GM23338 (cell line): ENCODE results near the gene WNT6. TPM values are rescaled to one million over a fixed set of nuclear protein-coding genes. Genes with fewer than 3 reads are reported as not detected.
A peak's percentile ranks its signal among the peaks of the same experiment; 100 is the strongest.

Source experiments
- ATAC-seq: fragments of 200-7000 bp; cut with Tn5 transposase; 3 replicates; pipeline ENCODE4 v1.9.1; 2020
- DNase-seq: peaks from one replicate; pipeline ENCODE4 v3.0.0-alpha.2; 2015; ENCODE audit warnings: low spot score
- H2AFZ ChIP-seq: fragments of 200-600 bp; sonication (generic); 2 replicates; pipeline ENCODE4 v1.8.0; 2016; ENCODE audit warnings: antibody characterized with exemption, mild to moderate bottlenecking, moderate library complexity
- H3F3A ChIP-seq: fragments of 200-600 bp; sonication (generic); replicated peaks from 2 replicates; pipeline ENCODE4 v1.8.0; 2017; ENCODE audit warnings: antibody characterized with exemption, mixed run types, low read depth
- H3K27ac ChIP-seq: fragments of 200-600 bp; sonication (generic); 2 replicates; pipeline ENCODE4 v1.6.1; 2016; ENCODE audit warnings: low read depth
- H3K27me3 ChIP-seq: fragments of 200-600 bp; sonication (generic); 2 replicates; pipeline ENCODE4 v1.8.0; 2016; ENCODE audit warnings: mild to moderate bottlenecking, mixed run types, moderate library complexity; ENCODE audit not compliant: insufficient read depth
- H3K36me3 ChIP-seq: fragments of 200-600 bp; sonication (generic); 2 replicates; pipeline ENCODE4 v1.8.0; 2016; ENCODE audit warnings: mild to moderate bottlenecking; ENCODE audit not compliant: insufficient read depth
- H3K4me1 ChIP-seq: fragments of 200-600 bp; sonication (generic); 2 replicates; pipeline ENCODE4 v1.8.0; 2016; ENCODE audit warnings: mild to moderate bottlenecking, moderate library complexity; ENCODE audit not compliant: insufficient read depth
- H3K4me2 ChIP-seq: fragments of 200-600 bp; sonication (generic); 2 replicates; pipeline ENCODE4 v1.7.1; 2017; ENCODE audit warnings: mixed run types
- H3K4me3 ChIP-seq: fragments of 200-600 bp; sonication (generic); 2 replicates; pipeline ENCODE4 v1.6.1; 2016; ENCODE audit warnings: mixed run types
- H3K79me2 ChIP-seq: fragments of 200-600 bp; sonication (generic); replicated peaks from 2 replicates; pipeline ENCODE4 v1.8.0; 2017; ENCODE audit warnings: mild to moderate bottlenecking; ENCODE audit not compliant: insufficient read depth
- H3K9me2 ChIP-seq: fragments of 200-600 bp; sonication (generic); 2 replicates; pipeline ENCODE4 v1.8.0; 2017; ENCODE audit not compliant: insufficient read depth
- H4K20me1 ChIP-seq: fragments of 200-600 bp; sonication (generic); replicated peaks from 2 replicates; pipeline ENCODE4 v1.8.0; 2017; ENCODE audit warnings: mild to moderate bottlenecking; ENCODE audit not compliant: insufficient read depth
- H3K27ac Mint-ChIP-seq: 2 replicates; pipeline ENCODE4 v1.8.0; 2020; ENCODE audit warnings: inconsistent platforms, mild to moderate bottlenecking, moderate library complexity, mixed read lengths
- H3K27me3 Mint-ChIP-seq: 3 replicates; pipeline ENCODE4 v1.8.0; 2022; ENCODE audit warnings: low read depth, mild to moderate bottlenecking, moderate library complexity, mixed read lengths, inconsistent platforms; ENCODE audit not compliant: insufficient read depth, poor library complexity
- H3K36me3 Mint-ChIP-seq: 3 replicates; pipeline ENCODE4 v1.8.0; 2021; ENCODE audit warnings: low read depth, mild to moderate bottlenecking, inconsistent platforms, moderate library complexity, mixed read lengths
- H3K4me1 Mint-ChIP-seq: 3 replicates; pipeline ENCODE4 v1.8.0; 2020; ENCODE audit warnings: mild to moderate bottlenecking, inconsistent platforms, mixed read lengths
- H3K4me3 Mint-ChIP-seq: 3 replicates; pipeline ENCODE4 v1.8.0; 2021; ENCODE audit warnings: moderate library complexity, mild to moderate bottlenecking, inconsistent platforms, mixed read lengths
- H3K9me3 Mint-ChIP-seq: 3 replicates; pipeline ENCODE4 v1.8.0; 2020; ENCODE audit warnings: moderate library complexity, mild to moderate bottlenecking, inconsistent platforms, mixed read lengths
- CREB1 ChIP-seq: fragments of 250-450 bp; sonication (Bioruptor Pico); IDR thresholded peaks from 2 replicates; pipeline ENCODE4 v1.5.0; 2020; ENCODE audit warnings: low read depth, mild to moderate bottlenecking, moderate library complexity
- ETS1 ChIP-seq: IDR thresholded peaks from 2 replicates; pipeline ENCODE4 v1.6.1; 2016; ENCODE audit warnings: antibody characterized with exemption
- EZH2 ChIP-seq: fragments of 200-600 bp; sonication (generic); IDR thresholded peaks from one replicate; pipeline ENCODE4 v1.8.0; 2017; ENCODE audit warnings: antibody characterized with exemption, mild to moderate bottlenecking, low read depth; ENCODE audit not compliant: unreplicated experiment
- EZH2phosphoT487 ChIP-seq: fragments of 200-600 bp; sonication (generic); IDR thresholded peaks from one replicate; pipeline ENCODE4 v1.8.1; 2018; ENCODE audit warnings: antibody characterized with exemption; ENCODE audit not compliant: unreplicated experiment
- JUNB ChIP-seq: IDR thresholded peaks from one replicate; pipeline ENCODE4 v1.6.1; 2016; ENCODE audit warnings: antibody characterized with exemption; ENCODE audit not compliant: unreplicated experiment
- NANOG ChIP-seq: IDR thresholded peaks from 2 replicates; pipeline ENCODE4 v1.6.1; 2016; ENCODE audit warnings: antibody characterized with exemption, borderline replicate concordance
- POLR2AphosphoS5 ChIP-seq: IDR thresholded peaks from 2 replicates; pipeline ENCODE4 v1.6.1; 2016; ENCODE audit warnings: antibody characterized with exemption, low read depth
- REST ChIP-seq: IDR thresholded peaks from one replicate; pipeline ENCODE4 v1.6.1; 2018; ENCODE audit warnings: antibody characterized with exemption; ENCODE audit not compliant: unreplicated experiment
- STAT1 ChIP-seq: IDR thresholded peaks from one replicate; pipeline ENCODE4 v1.6.1; 2016; ENCODE audit warnings: antibody characterized with exemption; ENCODE audit not compliant: unreplicated experiment
- ZNF114 ChIP-seq: fragments of 250-450 bp; sonication (Bioruptor Pico); IDR thresholded peaks from 2 replicates; pipeline ENCODE4 v1.5.0; 2020; ENCODE audit warnings: mild to moderate bottlenecking, moderate library complexity
- ZNF331 ChIP-seq: fragments of 250-450 bp; sonication (Bioruptor Pico); IDR thresholded peaks from 2 replicates; pipeline ENCODE4 v1.5.0; 2020; ENCODE audit warnings: low read depth, mild to moderate bottlenecking, moderate library complexity
- polyA plus RNA-seq: library from polyadenylated mRNA; unstranded; fragments of >200 nt; fragmentation: Nextera tagmentation; extraction: Ambion mirVana; gene quantifications from 2 replicates; pipeline ENCODE4 v1.2.1, GENCODE V29; 2016
- total RNA-seq: library from RNA; depleted of rRNA; stranded (reverse); fragments of >200 nt; shearing (Covaris generic); gene quantifications from 2 replicates; pipeline ENCODE4 v1.2.3, GENCODE V29; 2014
- TF ChIP-seq, protein P1 (sequence below), 2 experiments: fragments of 200-600 bp in 1 of 2; sonication (generic) in 1 of 2; conservative IDR thresholded peaks; 2 replicates each; pipeline versions ENCODE4 v1.5.1 to v1.6.1; 2016 to 2017; ENCODE audit warnings: antibody characterized with exemption in 2 of 2, low read depth in 2 of 2, mild to moderate bottlenecking in 2 of 2, moderate library complexity in 1 of 2
- TF ChIP-seq, protein P2 (sequence below): fragments of 250-450 bp; sonication (Bioruptor Pico); IDR thresholded peaks from 2 replicates; pipeline ENCODE4 v1.5.0; 2020; ENCODE audit warnings: mild to moderate bottlenecking, moderate library complexity

WNT6 gene
- total and polyA plus RNA-seq, 2 experiments from 2014 or later = not detected

DNA sequence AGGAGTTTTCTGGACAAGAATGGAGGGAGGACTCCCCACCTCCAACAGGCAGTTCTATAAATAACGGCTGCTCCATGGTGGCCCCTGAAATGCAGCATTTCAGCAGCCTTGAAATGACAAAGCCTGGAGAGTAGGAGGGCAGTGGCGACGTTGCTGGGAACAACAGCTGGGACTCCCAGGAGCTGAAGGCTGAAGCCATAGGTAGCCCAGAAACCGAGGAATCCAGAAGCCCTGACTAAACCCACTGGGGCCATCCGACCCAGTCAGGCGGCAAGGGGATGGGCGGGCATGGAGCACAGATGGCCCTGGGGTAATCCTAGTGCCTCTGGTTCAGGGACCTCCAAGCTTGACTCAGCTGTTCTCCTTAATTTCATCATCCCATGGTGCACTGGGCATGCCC is 37.0 kb upstream of the WNT6 start:
- H3K27me3 Mint-ChIP-seq = peaks cover 5% of the 10 kb centered on the region
- no peaks in the 10 kb centered on the region for H3K36me3 Mint-ChIP-seq
- H3K4me3 ChIP-seq = no peak overlapping the region
- TF ChIP-seq NANOG (no peak), ZNF114 (CRISPR knock-in tag) (no peak), EZH2 (no peak), ETS1 (no peak), POLR2AphosphoS5 (no peak), ZNF331 (no peak), STAT1 (no peak), JUNB (no peak), EZH2phosphoT487 (no peak), CREB1 (CRISPR knock-in tag) (no peak), REST (no peak)
- TF ChIP-seq, protein P1, sequence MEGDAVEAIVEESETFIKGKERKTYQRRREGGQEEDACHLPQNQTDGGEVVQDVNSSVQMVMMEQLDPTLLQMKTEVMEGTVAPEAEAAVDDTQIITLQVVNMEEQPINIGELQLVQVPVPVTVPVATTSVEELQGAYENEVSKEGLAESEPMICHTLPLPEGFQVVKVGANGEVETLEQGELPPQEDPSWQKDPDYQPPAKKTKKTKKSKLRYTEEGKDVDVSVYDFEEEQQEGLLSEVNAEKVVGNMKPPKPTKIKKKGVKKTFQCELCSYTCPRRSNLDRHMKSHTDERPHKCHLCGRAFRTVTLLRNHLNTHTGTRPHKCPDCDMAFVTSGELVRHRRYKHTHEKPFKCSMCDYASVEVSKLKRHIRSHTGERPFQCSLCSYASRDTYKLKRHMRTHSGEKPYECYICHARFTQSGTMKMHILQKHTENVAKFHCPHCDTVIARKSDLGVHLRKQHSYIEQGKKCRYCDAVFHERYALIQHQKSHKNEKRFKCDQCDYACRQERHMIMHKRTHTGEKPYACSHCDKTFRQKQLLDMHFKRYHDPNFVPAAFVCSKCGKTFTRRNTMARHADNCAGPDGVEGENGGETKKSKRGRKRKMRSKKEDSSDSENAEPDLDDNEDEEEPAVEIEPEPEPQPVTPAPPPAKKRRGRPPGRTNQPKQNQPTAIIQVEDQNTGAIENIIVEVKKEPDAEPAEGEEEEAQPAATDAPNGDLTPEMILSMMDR (conservative IDR thresholded peaks at IDR 0.05; ENCODE audit: low read depth in 2 of 2) = no peak
- TF ChIP-seq, protein P2, sequence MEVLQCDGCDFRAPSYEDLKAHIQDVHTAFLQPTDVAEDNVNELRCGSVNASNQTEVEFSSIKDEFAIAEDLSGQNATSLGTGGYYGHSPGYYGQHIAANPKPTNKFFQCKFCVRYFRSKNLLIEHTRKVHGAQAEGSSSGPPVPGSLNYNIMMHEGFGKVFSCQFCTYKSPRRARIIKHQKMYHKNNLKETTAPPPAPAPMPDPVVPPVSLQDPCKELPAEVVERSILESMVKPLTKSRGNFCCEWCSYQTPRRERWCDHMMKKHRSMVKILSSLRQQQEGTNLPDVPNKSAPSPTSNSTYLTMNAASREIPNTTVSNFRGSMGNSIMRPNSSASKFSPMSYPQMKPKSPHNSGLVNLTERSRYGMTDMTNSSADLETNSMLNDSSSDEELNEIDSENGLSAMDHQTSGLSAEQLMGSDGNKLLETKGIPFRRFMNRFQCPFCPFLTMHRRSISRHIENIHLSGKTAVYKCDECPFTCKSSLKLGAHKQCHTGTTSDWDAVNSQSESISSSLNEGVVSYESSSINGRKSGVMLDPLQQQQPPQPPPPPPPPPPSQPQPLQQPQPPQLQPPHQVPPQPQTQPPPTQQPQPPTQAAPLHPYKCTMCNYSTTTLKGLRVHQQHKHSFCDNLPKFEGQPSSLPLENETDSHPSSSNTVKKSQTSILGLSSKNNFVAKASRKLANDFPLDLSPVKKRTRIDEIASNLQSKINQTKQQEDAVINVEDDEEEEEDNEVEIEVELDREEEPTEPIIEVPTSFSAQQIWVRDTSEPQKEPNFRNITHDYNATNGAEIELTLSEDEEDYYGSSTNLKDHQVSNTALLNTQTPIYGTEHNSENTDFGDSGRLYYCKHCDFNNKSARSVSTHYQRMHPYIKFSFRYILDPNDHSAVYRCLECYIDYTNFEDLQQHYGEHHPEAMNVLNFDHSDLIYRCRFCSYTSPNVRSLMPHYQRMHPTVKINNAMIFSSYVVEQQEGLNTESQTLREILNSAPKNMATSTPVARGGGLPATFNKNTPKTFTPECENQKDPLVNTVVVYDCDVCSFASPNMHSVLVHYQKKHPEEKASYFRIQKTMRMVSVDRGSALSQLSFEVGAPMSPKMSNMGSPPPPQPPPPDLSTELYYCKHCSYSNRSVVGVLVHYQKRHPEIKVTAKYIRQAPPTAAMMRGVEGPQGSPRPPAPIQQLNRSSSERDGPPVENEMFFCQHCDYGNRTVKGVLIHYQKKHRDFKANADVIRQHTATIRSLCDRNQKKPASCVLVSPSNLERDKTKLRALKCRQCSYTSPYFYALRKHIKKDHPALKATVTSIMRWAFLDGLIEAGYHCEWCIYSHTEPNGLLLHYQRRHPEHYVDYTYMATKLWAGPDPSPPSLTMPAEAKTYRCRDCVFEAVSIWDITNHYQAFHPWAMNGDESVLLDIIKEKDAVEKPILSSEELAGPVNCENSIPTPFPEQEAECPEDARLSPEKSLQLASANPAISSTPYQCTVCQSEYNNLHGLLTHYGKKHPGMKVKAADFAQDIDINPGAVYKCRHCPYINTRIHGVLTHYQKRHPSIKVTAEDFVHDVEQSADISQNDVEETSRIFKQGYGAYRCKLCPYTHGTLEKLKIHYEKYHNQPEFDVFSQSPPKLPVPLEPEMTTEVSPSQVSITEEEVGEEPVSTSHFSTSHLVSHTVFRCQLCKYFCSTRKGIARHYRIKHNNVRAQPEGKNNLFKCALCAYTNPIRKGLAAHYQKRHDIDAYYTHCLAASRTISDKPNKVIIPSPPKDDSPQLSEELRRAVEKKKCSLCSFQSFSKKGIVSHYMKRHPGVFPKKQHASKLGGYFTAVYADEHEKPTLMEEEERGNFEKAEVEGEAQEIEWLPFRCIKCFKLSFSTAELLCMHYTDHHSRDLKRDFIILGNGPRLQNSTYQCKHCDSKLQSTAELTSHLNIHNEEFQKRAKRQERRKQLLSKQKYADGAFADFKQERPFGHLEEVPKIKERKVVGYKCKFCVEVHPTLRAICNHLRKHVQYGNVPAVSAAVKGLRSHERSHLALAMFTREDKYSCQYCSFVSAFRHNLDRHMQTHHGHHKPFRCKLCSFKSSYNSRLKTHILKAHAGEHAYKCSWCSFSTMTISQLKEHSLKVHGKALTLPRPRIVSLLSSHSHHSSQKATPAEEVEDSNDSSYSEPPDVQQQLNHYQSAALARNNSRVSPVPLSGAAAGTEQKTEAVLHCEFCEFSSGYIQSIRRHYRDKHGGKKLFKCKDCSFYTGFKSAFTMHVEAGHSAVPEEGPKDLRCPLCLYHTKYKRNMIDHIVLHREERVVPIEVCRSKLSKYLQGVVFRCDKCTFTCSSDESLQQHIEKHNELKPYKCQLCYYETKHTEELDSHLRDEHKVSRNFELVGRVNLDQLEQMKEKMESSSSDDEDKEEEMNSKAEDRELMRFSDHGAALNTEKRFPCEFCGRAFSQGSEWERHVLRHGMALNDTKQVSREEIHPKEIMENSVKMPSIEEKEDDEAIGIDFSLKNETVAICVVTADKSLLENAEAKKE (CRISPR knock-in tag) = no peak
- no peak overlapping the region for H3K27ac Mint-ChIP-seq
- no peaks in the 10 kb centered on the region for H3K9me2 ChIP-seq
- no peaks in the 10 kb centered on the region for H3F3A ChIP-seq
- no peak overlapping the region for H3K4me2 ChIP-seq
- no peaks in the 10 kb centered on the region for H3K36me3 ChIP-seq
- DNase-seq (no peak), ATAC-seq (peak; percentile 39; the same call in 2 of the 3 replicates)
- peaks cover 13% of the 10 kb centered on the region for H3K4me1 Mint-ChIP-seq
- H4K20me1 ChIP-seq = no peaks in the 10 kb centered on the region
- no peaks in the 10 kb centered on the region for H3K79me2 ChIP-seq
- no peak overlapping the region for H2AFZ ChIP-seq
- no peaks in the 10 kb centered on the region for H3K9me3 Mint-ChIP-seq
- H3K4me1 ChIP-seq = no peaks in the 10 kb centered on the region
- H3K27me3 ChIP-seq = no peaks in the 10 kb centered on the region
- H3K4me3 Mint-ChIP-seq = no peak overlapping the region
- H3K27ac ChIP-seq = no peak overlapping the region
